Jurkat, Clone E6-1 (cell line): Measurements from ENCODE around the gene CCNQ. TPM values are rescaled to one million over a fixed set of nuclear protein-coding genes. Genes with fewer than 3 reads are reported as not detected.
A peak's percentile ranks its signal among the peaks of the same experiment; 100 is the strongest.

Source experiments
- DNase-seq: peaks from one replicate; pipeline ENCODE4 v3.0.0-alpha.2; 2011; ENCODE audit warnings: low read depth, low spot score
- H3K4me3 ChIP-seq: 2 replicates; pipeline ENCODE4 v1.5.1; 2011; ENCODE audit warnings: mild to moderate bottlenecking, low read length, control low read depth, moderate library complexity
- polyA plus RNA-seq: library from polyadenylated mRNA; unstranded; fragments of >200 nt; gene quantifications from one replicate; pipeline ENCODE4 v1.2.1, GENCODE V29; 2012; ENCODE audit warnings: missing spikeins; ENCODE audit not compliant: insufficient read length, insufficient read depth

The CCNQ gene
- polyA plus RNA-seq, result 39.8 TPM

DNA sequence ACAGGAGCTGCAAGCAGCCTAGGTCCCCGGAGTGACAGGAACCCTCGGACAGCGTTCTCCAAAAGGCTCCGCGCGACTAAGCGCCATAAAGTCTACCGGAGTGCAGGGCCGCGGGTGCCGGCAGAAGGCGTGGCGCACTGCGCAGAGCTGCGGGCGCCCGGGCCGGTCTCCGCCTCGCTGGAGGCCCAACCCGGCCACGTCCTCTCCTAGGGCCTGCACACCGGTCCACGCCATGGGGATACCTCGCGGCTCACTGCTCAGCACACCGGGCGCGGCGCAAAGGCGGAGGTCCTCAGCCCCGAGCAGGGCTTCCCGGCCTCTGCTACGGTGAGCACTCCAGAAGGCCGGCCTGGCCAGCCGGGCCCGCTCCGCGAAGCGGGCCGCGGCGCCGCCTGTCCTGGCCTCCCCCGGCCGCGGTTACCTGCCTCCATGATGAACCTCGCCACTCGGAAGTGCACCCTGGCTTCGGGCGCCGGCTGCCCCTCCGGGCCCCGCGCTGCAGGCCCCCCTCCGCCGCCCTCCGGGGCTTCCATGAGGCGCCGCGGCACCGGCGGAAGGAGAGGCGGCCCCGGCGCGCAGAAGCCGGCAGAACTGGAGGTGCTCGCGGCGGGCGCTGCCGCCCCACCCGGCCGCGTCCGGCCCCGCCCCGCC is at the start of gene CCNQ:
TSS of gene CCNQ (minus strand) at position 599 of the 651 bp plus-strand sequence. CDS start at position 533, 66 bp downstream.
- peak within 1 kb of the TSS; percentile 61 for H3K4me3 ChIP-seq
- no peak for DNase-seq

DNA sequence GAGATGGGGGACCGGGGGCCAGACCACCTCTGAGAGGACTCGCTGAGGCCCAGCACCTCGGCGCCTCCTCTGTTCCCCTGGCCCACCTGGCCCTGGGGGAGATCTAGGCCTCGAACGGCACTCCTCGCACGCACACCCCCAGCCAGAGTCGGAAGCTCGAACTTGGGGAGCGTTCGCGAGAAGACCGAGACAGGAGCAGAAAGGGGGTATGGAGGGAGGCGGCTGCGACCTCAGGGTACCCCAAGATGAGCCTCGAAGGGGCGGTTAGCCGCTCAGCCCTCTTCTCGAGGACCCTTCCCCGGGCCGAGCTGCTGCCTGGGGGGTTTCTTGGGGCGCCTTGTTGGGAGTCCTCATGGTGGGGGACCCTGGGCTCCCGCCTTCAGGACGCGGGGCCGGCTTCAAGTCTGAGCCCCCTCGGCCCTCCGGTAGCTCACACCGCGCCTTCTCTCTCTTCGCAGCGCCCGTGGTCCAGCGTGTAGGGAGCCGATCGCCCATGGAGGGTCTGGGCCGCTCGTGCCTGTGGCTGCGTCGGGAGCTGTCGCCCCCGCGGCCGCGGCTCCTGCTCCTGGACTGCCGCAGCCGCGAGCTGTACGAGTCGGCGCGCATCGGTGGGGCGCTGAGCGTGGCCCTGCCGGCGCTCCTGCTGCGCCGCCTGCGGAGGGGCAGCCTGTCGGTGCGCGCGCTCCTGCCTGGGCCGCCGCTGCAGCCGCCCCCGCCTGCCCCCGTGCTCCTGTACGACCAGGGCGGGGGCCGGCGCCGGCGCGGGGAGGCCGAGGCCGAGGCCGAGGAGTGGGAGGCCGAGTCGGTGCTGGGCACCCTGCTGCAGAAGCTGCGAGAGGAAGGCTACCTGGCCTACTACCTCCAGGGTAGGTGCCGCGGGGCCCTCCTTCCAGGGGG is 48.8 kb upstream of the CCNQ start:
- H3K4me3 ChIP-seq, result no peak overlapping the region
- DNase-seq, result no peak

DNA sequence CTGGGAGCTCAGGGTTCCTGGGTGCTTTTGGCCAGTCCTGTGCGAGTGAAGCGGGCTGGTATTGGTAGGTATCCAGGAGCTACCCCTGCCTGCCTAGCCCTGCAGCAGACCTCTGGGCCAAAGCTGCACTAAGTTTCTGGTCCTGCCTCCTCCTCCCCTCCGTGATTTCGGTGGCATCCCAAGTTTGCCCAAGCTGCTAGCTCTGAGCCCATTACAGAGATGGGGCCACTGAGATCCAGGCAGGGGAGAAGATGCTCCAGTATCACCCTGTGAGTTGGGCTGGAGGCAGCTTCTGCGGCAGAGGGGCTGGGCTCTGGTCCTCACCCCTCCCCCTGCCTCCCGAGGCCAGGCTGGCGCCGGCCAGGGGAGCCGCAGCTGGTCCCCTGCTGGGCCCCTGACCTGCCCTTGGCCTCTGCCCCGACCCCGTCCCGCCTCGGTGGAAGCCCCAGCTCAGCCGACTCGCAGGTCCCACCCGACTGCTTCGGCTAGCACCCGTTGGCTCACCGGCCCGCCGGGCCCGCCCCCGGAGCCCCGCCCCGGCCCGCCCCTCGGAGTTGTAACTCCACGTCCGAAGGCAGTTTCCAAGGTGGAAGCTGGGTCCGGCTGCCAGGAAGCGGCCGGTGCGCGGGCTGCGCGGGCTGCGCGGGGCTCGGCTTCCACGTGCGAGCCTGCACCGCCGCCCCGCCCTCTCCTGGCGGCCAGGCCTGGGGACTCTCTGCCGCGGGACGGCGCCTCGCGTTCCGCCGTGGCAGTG is 47.9 kb upstream of the CCNQ start, which contains the start of gene DUSP9:
TSS of gene DUSP9 (plus strand) at position 584 of the 754 bp plus-strand sequence. CDS start 751 bp downstream, outside the sequence.
- DNase-seq, result no peak
- no peak within 1 kb of the TSS for H3K4me3 ChIP-seq

DNA sequence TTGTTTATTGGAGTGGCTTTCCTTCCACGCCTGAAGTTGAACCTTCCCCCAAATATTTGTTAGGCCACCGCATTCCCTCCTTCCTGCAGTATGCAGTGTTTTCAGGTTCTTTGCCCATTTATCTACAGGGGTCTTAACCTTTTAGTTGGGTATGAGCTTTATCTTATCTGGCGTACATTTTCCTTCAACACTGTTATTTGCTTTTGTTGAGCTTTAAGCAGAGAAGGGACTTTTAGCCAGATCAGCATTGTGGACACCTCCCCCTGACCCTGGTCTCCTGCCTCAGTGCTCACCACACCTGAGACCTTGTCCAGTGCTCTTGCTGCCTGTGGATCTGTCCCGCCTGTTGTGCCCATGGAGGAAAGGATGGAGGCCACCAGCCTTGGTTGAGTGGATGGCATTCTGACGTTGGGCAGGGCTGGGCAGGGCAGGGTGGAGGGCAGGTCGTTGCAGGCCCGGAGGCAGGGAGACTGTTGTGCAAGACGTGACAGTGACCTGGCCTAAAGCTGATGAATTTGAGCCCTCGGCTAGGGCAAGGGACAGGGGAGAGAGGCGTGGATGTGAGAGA is 47.1 kb upstream of the CCNQ start:
- no peak overlapping the region for H3K4me3 ChIP-seq

DNA sequence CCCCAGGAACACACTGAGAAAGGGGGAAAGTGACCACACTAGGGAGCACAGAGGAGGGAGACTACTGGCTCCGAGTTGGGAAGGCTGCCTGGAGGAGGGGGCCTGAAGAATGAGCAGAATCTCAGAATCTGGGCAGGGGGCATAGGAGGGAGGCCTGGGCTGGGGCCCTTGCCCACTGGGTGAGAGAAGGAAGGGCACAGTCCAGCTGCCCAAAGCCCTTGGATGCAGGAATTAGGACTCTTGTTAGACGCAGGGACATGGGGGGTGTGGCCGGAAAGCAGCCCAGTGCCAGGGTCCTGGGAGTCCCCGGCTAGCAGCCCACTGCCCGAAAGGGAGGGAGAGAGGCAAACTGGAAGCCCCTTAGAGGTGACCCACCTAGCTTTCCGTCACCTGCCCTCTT is 46.2 kb upstream of the CCNQ start:
- DNase-seq, result no peak
- no peak overlapping the region for H3K4me3 ChIP-seq

More for the DNA sequence above, 47.1 kb upstream of the CCNQ start:
- DNase-seq, result no peak

DNA sequence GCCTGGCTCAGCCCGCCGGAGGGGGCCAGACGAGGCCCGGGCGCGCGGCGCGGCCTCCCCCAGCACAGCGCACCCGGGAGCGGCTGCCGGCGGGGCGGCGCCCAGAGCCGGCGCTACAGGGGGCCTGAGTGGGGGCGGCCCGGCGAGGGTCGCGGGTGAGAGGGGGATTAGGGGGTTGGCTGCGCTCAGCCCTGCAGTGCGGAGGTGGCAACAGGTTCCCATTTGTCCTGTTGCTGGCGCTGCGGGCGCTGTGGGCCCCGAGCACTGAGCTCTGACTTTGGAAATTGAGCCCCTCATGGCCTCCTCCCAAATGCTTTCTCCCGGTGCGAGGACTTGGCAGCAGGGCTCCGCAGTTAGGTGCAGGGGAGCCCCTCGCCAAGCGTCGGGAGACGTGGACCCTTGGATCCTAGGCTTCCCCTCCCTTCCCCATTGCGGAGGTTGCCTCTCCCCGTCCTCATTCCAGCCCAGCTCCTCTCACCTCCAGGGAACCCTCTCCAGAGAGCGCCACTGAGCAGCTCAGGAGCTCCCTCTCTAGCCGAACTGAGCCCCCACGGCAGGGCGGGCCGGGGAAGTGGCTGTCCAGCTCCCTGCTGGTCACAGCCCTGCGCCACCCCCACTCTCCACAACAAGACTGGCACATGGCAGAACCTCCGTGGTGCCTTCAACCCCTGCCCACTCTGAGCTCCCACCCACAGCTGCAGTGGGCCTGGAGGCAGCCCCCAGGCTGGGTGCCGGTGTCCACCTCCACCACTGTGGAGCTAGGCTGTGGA is 45.6 kb upstream of the CCNQ start:
- H3K4me3 ChIP-seq, result peak overlapping the region; percentile 13; the same call in 1 of the 2 replicates
- DNase-seq, result no peak

DNA sequence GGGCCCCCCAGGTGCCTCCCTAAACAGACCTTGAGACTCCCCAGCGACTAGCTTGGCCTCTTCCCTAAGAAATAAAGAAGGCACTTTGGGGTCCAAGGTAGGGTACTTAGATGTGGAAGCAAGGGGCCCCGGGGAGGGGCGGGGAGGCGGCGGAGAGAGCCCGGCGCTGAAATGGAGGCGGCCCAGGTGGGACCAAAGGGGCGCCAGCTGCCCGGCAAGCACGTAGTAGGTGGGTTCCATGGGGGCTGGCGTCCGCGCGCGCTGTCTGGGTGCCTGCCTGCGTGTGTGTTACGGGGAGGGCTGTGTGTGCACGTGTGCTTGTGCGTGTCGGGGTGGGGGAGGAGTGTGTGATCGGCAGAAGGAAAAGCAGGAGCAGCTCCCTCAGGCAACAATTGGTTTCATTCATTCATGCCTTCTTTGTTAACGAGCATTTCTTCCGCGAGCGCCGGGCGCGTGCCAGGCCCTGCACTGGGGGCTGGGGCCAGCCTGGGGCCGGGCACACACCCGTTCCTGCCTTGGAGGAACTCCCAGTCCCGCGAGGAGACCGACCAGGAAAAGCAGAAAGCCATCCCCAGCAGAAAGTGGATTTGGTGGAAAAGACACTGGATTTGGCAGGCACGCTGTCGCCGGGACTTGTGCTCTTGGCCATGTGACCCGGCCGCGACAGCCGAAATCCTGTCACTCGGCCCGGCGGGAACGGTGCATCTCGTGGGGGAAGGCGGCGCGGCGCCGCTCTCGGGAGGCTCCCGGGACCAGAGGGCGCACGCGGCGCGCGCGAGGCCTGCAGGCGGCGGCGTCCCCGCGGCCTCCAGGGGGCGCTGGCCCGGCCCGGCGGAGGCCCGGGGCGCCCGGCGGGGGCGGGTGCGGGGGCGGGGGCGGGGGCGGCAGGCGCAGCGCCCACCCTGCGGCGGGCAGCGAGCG is 44.8 kb upstream of the CCNQ start:
- no peak for DNase-seq
- H3K4me3 ChIP-seq, result no peak overlapping the region

DNA sequence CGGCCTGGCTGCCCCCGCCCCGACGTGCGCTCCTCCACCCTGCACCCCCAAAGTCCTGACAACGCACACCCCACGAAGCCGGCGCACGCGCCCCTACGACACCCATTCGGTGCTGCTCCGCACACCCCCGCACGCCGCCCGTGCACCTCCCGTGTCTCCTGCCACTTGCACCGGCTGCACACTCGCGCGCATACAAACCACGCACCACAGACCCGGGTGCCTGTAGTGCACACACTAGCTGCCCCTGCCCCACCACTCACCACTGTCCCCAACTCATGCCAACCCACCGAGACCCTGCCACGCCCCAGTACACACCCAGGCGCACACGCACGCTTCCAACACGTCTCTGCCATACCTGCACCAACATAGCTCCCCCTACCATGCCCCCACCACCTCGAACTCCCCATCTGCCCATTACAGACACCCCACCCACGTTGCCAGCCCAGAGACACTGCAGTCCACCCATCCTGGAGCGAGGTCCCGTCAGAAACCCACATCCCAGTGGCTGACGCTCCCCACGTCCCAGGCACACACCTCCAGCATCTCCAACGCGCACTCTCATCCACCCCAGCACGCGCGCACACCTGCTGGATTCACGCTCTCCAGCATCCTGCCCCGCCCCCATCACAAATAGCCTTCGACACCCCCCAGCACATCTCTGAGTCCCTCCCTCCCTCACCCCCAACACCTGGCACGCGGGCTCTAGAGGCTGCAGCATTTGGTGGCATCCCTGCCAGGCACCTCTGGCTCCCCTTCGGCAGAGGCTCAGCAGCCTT is 43.9 kb upstream of the CCNQ start:
- DNase-seq, result no peak
- no peak overlapping the region for H3K4me3 ChIP-seq

DNA sequence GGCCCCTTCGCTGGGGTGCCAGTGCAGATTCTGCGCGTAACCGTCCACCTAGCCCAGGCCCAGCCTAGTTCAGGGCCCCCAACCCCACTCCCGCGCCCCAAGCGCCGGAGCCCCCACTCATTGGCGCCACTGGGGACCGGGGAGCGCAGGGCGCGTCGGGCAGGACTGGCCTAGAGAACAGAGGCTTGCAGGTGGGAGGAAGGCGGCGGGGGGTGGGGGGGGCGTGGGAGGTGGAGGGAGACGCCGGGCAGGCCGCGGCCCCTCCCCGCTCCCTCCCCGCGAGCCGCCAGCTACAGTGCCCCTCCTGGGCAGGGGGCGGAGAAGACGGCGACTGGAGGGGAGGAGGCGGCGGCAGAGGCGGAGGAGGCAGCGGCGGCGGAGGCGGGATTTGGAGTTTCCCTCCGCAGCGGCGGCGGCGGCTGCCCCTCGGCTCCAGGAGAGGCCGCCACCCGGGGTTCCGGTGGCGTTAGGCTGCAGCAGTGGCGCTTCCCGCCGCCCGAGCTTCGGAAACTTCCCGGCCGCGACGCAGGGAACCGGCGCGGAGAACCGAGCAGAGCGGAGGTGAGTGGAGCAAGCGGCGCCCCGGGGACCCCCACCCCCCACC is 43.2 kb upstream of the CCNQ start:
- no peak for DNase-seq
- no peak overlapping the region for H3K4me3 ChIP-seq

DNA sequence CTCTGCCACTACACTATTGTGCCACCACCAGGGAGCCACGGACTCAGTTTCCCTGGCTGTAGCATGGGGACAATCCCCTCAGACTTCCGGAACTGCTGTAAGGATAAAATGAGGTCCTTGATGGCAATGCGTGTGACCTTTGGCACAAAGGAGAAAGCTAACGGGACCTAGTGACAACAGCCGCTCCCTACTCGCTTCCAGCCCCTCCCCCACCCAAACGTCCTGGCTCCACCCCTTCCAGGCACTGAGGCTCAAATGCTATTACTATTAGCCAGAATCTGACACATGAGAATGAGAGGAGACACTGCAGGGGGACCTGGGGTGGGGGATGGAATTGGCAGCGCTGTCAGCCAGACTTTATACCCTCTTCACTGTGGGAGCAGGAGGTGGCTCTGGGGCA is 42.7 kb upstream of the CCNQ start:
- DNase-seq, result no peak
- H3K4me3 ChIP-seq, result no peak overlapping the region

DNA sequence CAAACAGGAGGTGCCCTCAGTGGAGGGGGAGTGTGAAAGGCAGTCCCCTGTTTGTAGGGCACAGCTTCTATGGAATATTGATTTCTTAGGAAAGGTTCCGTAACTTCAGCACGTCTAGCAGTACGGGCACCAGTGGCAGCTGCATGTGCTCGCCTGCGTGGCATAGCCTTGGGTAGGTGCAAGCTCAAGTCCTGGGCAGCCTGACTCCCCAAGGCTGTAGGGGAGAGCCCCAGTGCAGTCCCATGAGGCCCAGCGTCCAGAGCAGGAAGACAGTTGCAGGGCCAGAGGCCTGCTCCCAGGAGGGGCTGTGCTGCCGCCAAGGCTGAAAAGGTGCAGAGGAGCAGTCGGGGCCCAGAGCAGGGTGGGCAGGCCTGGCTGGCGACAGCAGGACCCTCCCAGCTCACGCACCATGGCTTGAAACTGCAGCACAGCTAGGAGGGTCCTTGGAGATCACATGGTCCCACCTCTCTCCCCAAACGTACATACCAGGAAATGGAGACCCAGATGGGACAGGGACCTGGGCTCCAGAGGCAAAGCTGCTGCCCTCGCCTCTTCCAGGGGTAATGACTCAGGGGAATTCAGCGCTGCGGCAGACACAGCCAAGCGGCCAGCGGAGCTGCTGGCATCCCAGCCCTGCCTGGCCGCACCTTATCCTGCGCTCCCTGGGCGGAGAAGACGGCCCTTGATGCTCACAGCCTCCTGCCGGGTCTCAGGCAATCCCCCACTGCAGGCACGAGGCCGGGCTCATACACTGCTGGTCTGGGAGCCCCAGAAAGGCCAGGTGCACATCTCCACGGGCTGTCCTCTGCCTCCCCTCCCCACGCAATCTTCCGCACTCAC is 42.0 kb upstream of the CCNQ start:
- DNase-seq, result no peak
- H3K4me3 ChIP-seq, result no peak overlapping the region

DNA sequence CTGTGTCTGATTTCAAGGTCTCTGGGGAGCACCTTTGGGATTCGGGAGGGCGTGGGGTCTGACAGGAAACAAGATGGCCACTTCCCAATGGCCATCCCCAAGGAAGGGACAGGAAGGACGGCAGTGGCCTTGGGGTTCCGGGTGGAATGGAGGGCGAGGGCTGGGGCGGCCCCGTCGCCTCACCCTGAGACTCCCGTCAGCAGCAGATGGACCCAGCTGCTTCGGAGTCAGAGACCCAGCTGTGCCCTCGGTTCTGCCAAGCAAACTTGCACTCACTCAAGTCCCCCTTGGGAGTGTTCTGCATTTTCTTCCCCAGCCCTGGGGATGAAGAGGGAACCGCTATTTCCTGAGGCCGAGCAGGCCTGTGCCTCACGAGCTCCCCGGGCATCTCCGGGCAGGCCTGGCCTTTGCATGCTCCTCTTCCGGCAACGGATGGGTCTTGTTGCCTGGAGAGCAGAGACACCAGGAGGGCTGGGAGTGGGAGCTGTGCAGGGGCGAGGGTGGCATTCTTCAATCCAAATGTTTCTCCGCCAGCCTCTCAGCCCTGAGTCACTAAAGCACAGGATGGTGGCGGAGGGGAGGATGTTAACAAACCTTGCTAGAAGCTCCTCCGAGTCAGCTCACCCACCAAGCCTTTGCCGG is 41.2 kb upstream of the CCNQ start:
- no peak for DNase-seq
- H3K4me3 ChIP-seq, result no peak overlapping the region

DNA sequence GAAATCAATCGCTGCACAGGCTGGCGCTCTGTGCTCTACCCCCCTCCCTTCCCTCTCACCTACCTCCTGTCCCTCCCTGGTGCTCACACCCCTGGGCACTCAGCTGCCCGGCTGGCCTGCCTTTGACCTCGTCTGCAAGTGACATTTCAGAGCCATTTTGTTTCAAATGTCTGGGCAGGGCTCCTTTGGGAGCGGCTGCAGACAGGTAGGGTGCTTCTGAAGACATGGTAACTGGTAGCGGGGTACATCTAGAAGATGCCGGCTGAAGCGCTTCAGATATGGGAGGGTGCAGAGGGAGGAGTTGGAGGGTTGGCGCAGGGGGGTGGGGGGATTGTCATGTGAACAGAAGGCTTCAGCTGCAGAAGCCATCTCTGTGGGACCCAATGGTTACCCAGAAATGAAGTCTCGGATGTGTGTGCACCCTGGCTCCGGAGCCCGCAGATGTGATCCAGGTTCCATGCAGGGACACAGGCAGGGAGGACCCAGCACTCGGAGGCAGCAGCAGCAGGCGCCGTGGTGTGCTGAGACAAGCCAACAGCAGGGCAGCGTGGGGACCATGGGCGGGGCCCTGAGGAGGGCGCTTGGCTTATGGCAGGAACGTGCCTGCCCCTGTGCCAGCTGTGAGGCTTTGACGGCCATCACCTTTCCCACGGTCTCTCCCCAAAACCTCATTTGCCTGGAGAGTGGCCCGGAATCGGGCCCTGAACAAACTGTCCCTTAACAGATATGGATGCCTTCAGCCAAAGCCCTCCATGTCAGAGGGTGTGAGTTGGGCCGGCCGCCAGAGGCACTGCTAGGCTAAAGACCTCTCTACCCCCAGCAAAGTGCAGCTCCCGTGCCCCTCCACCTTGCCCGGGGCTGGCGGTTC is 40.5 kb upstream of the CCNQ start:
- H3K4me3 ChIP-seq, result no peak overlapping the region
- no peak for DNase-seq

DNA sequence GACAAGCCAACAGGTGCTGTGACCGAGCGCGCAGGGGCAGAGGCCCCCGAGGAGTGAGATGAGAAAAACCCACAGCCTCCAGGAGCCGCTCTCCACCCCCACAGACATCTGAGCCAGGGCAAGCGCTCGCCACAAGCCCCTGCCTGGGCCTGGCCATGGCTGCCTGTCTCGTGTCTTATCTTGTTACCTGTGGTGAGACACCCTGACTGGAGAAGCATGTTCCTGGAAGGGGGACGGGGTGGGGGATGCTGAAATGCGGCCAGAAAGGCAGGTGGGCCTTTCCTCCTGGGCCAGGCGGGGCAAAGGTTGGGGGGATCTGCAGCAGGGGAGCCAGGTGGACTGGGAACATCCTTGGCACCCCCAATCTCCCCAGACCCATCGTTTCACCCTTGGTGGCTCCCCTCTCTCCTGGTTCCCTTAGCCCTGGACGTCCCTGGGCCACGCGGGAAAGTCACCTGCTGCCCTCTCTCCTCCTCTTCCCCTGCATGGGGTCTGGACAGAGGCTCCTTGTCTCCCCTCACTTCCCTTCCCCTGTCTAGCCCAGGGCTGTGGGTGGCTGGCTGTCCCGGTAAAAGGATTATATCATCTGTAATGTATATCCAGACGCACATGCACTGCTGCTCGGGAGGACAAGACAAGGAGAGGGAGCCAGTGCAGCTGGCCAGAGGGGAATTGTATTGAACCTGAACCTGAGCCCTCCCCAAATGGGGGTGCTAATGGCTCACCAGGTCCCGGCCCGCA is 39.7 kb upstream of the CCNQ start:
- DNase-seq, result peak; percentile 20
- H3K4me3 ChIP-seq, result no peak overlapping the region
